NCI-H1105 (cell line): ENCODE measurements around the gene P4HA3.
"Not testable (repeated sequence)": the region's sequence is repeated elsewhere in the genome, so short reads cannot be mapped to it uniquely, and the experiment has no call there.

ENCODE experiments used
- DNase-seq: peaks from one replicate; lab custom pipeline; 2025; lab: John Stamatoyannopoulos, UW

The P4HA3 gene

GRCh38 chr11:74311352-74311926, at the start of gene P4HA3:
Gene P4HA3 (minus strand): TSS chr11:74311640. CDS start chr11:74311611, 29 bp downstream.
- DNase-seq, result peak; percentile 44

GRCh38 chr11:74357449-74357848, 46.0 kb upstream of the P4HA3 start:
- no peak for DNase-seq

- no peak for DNase-seq
These were observed 44.2 kb upstream of the P4HA3 start for GRCh38 chr11:74355626-74356025.

- DNase-seq, result no peak
These were observed 42.6 kb upstream of the P4HA3 start for GRCh38 chr11:74354036-74354435.

- no peak for DNase-seq
These were observed 35.9 kb upstream of the P4HA3 start for GRCh38 chr11:74347381-74347780.

- no peak for DNase-seq
These were observed 34.0 kb upstream of the P4HA3 start for GRCh38 chr11:74345420-74345819.

GRCh38 chr11:74341921-74342320, 30.5 kb upstream of the P4HA3 start:
- no peak for DNase-seq

- no peak for DNase-seq
These were observed 28.2 kb upstream of the P4HA3 start for GRCh38 chr11:74339619-74340018.

- DNase-seq, result no peak
These were observed 27.5 kb upstream of the P4HA3 start for GRCh38 chr11:74338963-74339362.

- no peak for DNase-seq
These were observed 21.8 kb upstream of the P4HA3 start for GRCh38 chr11:74333193-74333592.

GRCh38 chr11:74332291-74332690, 20.9 kb upstream of the P4HA3 start:
- no peak for DNase-seq

GRCh38 chr11:74331000-74331399, 19.6 kb upstream of the P4HA3 start:
- DNase-seq, result not testable (repeated sequence)

- DNase-seq, result no peak
These were observed 18.8 kb upstream of the P4HA3 start for GRCh38 chr11:74330075-74330858.

GRCh38 chr11:74327076-74327475, 15.6 kb upstream of the P4HA3 start:
- no peak for DNase-seq

- DNase-seq, result no peak
These were observed 15.2 kb upstream of the P4HA3 start for GRCh38 chr11:74326665-74327064.

GRCh38 chr11:74325649-74326645, 14.5 kb upstream of the P4HA3 start:
- DNase-seq, result peak; percentile 11

GRCh38 chr11:74322667-74323066, 11.2 kb upstream of the P4HA3 start:
- DNase-seq, result no peak

GRCh38 chr11:74321487-74322188, 10.2 kb upstream of the P4HA3 start:
- DNase-seq, result peak; percentile 4

GRCh38 chr11:74320538-74320937, 9.1 kb upstream of the P4HA3 start:
- no peak for DNase-seq

- no peak for DNase-seq
These were observed 7.8 kb upstream of the P4HA3 start for GRCh38 chr11:74319139-74319816.

- DNase-seq, result no peak
These were observed 6.9 kb upstream of the P4HA3 start for GRCh38 chr11:74318241-74318932.
